H9 (cell line): ENCODE measurements around the gene LRRK2. TPM values are rescaled to one million over a fixed set of nuclear protein-coding genes. Genes with fewer than 3 reads are reported as not detected.

Source experiments
- DNase-seq: peaks from one replicate; pipeline ENCODE4 v3.0.0-alpha.2; 2017
- H2AFZ ChIP-seq: one replicate; pipeline ENCODE4 v1.6.1; 2013; ENCODE audit warnings: mild to moderate bottlenecking, low read length, control low read depth, moderate library complexity
- H2AK5ac ChIP-seq: 2 replicates; pipeline ENCODE4 v1.6.1; 2013; ENCODE audit warnings: low read length, control low read depth, mixed read lengths; ENCODE audit not compliant: insufficient read length
- H2BK120ac ChIP-seq: one replicate; pipeline ENCODE4 v1.6.1; 2013; ENCODE audit warnings: low read depth, mild to moderate bottlenecking, low read length, control low read depth, inconsistent platforms; ENCODE audit not compliant: poor library complexity, severe bottlenecking
- H2BK12ac ChIP-seq: 2 replicates; pipeline ENCODE4 v1.6.1; 2013; ENCODE audit warnings: low read length, control low read depth, mixed read lengths, low read depth; ENCODE audit not compliant: insufficient read length
- H2BK15ac ChIP-seq: 2 replicates; pipeline ENCODE4 v1.6.1; 2013; ENCODE audit warnings: low read depth, low read length, control low read depth
- H2BK20ac ChIP-seq: one replicate; pipeline ENCODE4 v1.6.1; 2013; ENCODE audit warnings: low read depth, mild to moderate bottlenecking, low read length, control low read depth, inconsistent platforms; ENCODE audit not compliant: poor library complexity, severe bottlenecking
- H2BK5ac ChIP-seq: 2 replicates; pipeline ENCODE4 v1.6.1; 2013; ENCODE audit warnings: low read length, control low read depth, mixed read lengths; ENCODE audit not compliant: insufficient read length
- H3K14ac ChIP-seq: 2 replicates; pipeline ENCODE4 v1.6.1; 2013; ENCODE audit warnings: low read length, control low read depth; ENCODE audit not compliant: insufficient read depth
- H3K18ac ChIP-seq: 2 replicates; pipeline ENCODE4 v1.6.1; 2013; ENCODE audit warnings: low read depth, mild to moderate bottlenecking, mixed read lengths, low read length, control low read depth; ENCODE audit not compliant: insufficient read length
- H3K23ac ChIP-seq: 2 replicates; pipeline ENCODE4 v1.6.1; 2013; ENCODE audit warnings: low read length, control low read depth, mixed read lengths, low read depth; ENCODE audit not compliant: insufficient read length
- H3K23me2 ChIP-seq: 2 replicates; pipeline ENCODE4 v1.6.1; 2013; ENCODE audit warnings: low read depth, mild to moderate bottlenecking, mixed read lengths, low read length, control low read depth; ENCODE audit not compliant: insufficient read length, poor library complexity, severe bottlenecking
- H3K27ac ChIP-seq: 2 replicates; pipeline ENCODE4 v1.5.1; 2013; ENCODE audit warnings: low read length, control low read depth, mixed read lengths, low read depth; ENCODE audit not compliant: insufficient read length
- H3K27me3 ChIP-seq: 2 replicates; pipeline ENCODE4 v1.6.1; 2013; ENCODE audit warnings: low read length, control low read depth, inconsistent platforms; ENCODE audit not compliant: insufficient read depth
- H3K4ac ChIP-seq: 2 replicates; pipeline ENCODE4 v1.6.1; 2013; ENCODE audit warnings: low read depth, mild to moderate bottlenecking, control low read depth, inconsistent platforms, low read length, moderate library complexity
- H3K4me1 ChIP-seq: 2 replicates; pipeline ENCODE4 v1.6.1; 2013; ENCODE audit warnings: low read length, control low read depth, inconsistent platforms; ENCODE audit not compliant: insufficient read depth
- H3K4me2 ChIP-seq: 2 replicates; pipeline ENCODE4 v1.6.1; 2013; ENCODE audit warnings: low read length, control low read depth, mixed read lengths; ENCODE audit not compliant: insufficient read length, insufficient read depth
- H3K56ac ChIP-seq: 2 replicates; pipeline ENCODE4 v1.6.1; 2013; ENCODE audit warnings: low read depth, mild to moderate bottlenecking, mixed read lengths, low read length, control low read depth; ENCODE audit not compliant: insufficient read length
- H3K79me1 ChIP-seq: 2 replicates; pipeline ENCODE4 v1.6.1; 2013; ENCODE audit warnings: low read depth, mild to moderate bottlenecking, moderate library complexity, low read length, control low read depth, inconsistent platforms; ENCODE audit not compliant: insufficient read depth, poor library complexity, severe bottlenecking
- H3K79me2 ChIP-seq: 2 replicates; pipeline ENCODE4 v1.6.1; 2013; ENCODE audit warnings: low read length, control low read depth, inconsistent platforms; ENCODE audit not compliant: insufficient read depth
- H3K9ac ChIP-seq: 2 replicates; pipeline ENCODE4 v1.6.1; 2013; ENCODE audit warnings: low read length, control low read depth, mixed read lengths; ENCODE audit not compliant: insufficient read length; ENCODE audit errors: extremely low read depth
- H3K9me3 ChIP-seq: one replicate; pipeline ENCODE4 v1.6.1; 2013; ENCODE audit warnings: low read depth, low read length, inconsistent platforms; ENCODE audit not compliant: control insufficient read depth
- H3T11ph ChIP-seq: one replicate; pipeline ENCODE4 v1.6.1; 2013; ENCODE audit warnings: mild to moderate bottlenecking, low read length, control low read depth, inconsistent platforms
- H4K20me1 ChIP-seq: one replicate; pipeline ENCODE4 v1.6.1; 2013; ENCODE audit not compliant: control insufficient read depth, insufficient read length, insufficient read depth
- H4K5ac ChIP-seq: 2 replicates; pipeline ENCODE4 v1.6.1; 2013; ENCODE audit warnings: low read depth, mild to moderate bottlenecking, mixed read lengths, low read length, control low read depth; ENCODE audit not compliant: insufficient read length
- H4K8ac ChIP-seq: replicated peaks from 2 replicates; pipeline ENCODE4 v1.6.1; 2013; ENCODE audit warnings: low read length, control low read depth, mixed read lengths, low read depth; ENCODE audit not compliant: insufficient read length
- H4K91ac ChIP-seq: 2 replicates; pipeline ENCODE4 v1.6.1; 2013; ENCODE audit warnings: low read depth, mild to moderate bottlenecking, moderate library complexity, mixed read lengths, low read length, control low read depth; ENCODE audit not compliant: insufficient read length
- H3K27ac Mint-ChIP-seq, 3 experiments: 2 replicates in 2 of 3; 3 replicates in 1 of 3; pipeline ENCODE4 v1.8.0; 2020 to 2021; ENCODE audit warnings: mixed read lengths in 3 of 3, mild to moderate bottlenecking in 1 of 3, moderate library complexity in 1 of 3
- H3K27me3 Mint-ChIP-seq: 2 replicates; pipeline ENCODE4 v1.8.0; 2021; ENCODE audit warnings: low read depth, mild to moderate bottlenecking, moderate library complexity, mixed read lengths
- H3K36me3 Mint-ChIP-seq, 3 experiments: 2 replicates in 2 of 3; 3 replicates in 1 of 3; pipeline ENCODE4 v1.8.0; 2020 to 2021; ENCODE audit warnings: low read depth in 3 of 3, mixed read lengths in 3 of 3; ENCODE audit not compliant: insufficient read depth in 1 of 3
- H3K4me1 Mint-ChIP-seq, 2 experiments: 2 replicates each; pipeline ENCODE4 v1.8.0; 2020; ENCODE audit warnings: mixed read lengths in 2 of 2
- H3K4me3 Mint-ChIP-seq, 2 experiments: 2 replicates in 1 of 2; 3 replicates in 1 of 2; pipeline ENCODE4 v1.8.0; 2020 to 2021; ENCODE audit warnings: mild to moderate bottlenecking in 2 of 2, mixed read lengths in 2 of 2, moderate library complexity in 1 of 2
- H3K9me3 Mint-ChIP-seq, 2 experiments: 2 replicates in 1 of 2; 3 replicates in 1 of 2; pipeline ENCODE4 v1.8.0; 2020; ENCODE audit warnings: mild to moderate bottlenecking in 2 of 2, mixed read lengths in 2 of 2, moderate library complexity in 1 of 2
- WGBS: extraction: QIAGEN DNeasy Blood & Tissue Kit; methylation state at CpG from one replicate; pipeline ENCODE4 v1.1.7; 2013; ENCODE audit warnings: missing lambda C conversion rate, low lambda C conversion rate, mixed read lengths; ENCODE audit not compliant: insufficient read length; ENCODE audit errors: extremely low coverage; 5-methylcytosine and 5-hydroxymethylcytosine counted together
- total RNA-seq: library from RNA; stranded (reverse); gene quantifications from 2 replicates; pipeline ENCODE4 v1.2.1, GENCODE V29; 2021
- TF ChIP-seq, protein P1 (sequence below): fragments of 200-600 bp; sonication (generic); conservative IDR thresholded peaks from 3 replicates; pipeline ENCODE4 v1.8.0; 2021; ENCODE audit warnings: antibody characterized with exemption, mild to moderate bottlenecking

The LRRK2 gene
- total RNA-seq, 1 experiment from 2014 or later: 0.17 TPM

DNA sequence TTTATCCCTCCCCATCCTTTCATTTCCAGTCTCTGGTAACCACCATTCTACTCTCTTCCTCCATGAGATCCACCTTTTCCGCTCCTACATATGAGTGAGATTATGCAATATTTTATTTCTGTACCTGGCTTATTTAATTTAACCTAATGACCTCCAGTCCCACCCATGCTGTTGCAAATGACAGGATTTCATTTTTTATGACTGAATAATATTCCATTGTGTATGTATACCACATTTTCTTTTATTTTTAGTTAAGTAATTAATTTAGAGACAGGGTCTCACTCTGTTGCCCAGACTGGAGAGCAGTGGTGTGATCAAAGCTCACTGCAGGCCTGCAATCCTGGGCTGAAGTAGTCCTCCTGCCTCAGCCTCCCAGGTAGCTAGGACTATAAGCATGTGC lies 2.6 kb downstream of the LRRK2 start:
- Histone ChIP-seq H3K4ac (no peak overlapping the region), H4K91ac (no peak overlapping the region), H3K9ac (no peak overlapping the region), H3K23ac (no peak overlapping the region), H3T11ph (no peak overlapping the region), H3K4me1 (no peaks in the 10 kb centered on the region), H3K27me3 (peaks cover 9% of the 10 kb centered on the region), H2AFZ (no peak overlapping the region), H2BK15ac (no peak overlapping the region), H3K56ac (no peak overlapping the region), H3K4me2 (no peak overlapping the region), H3K14ac (no peak overlapping the region), H2BK120ac (no peak overlapping the region), H4K8ac (no peak overlapping the region), H2BK20ac (no peak overlapping the region), H3K18ac (no peak overlapping the region), H4K5ac (no peak overlapping the region), H3K79me1 (no peaks in the 10 kb centered on the region), H3K79me2 (no peaks in the 10 kb centered on the region), H2BK12ac (no peak overlapping the region), H4K20me1 (no peaks in the 10 kb centered on the region), H3K9me3 (no peaks in the 10 kb centered on the region), H3K27ac (no peak overlapping the region), H2BK5ac (no peak overlapping the region), H3K23me2 (no peaks in the 10 kb centered on the region), H2AK5ac (no peak overlapping the region)
- no peak for DNase-seq
- Mint-ChIP-seq H3K4me3 (no peak overlapping the region), H3K9me3 (no peaks in the 10 kb centered on the region; a peak in 2 of 5 replicates), H3K27me3 (peaks cover 40% of the 10 kb centered on the region), H3K27ac (no peak overlapping the region), H3K4me1 (peaks cover 10 to 11% of the 10 kb centered on the region in 2 experiments), H3K36me3 (no peaks in the 10 kb centered on the region; a peak in 1 of 7 replicates)
- TF ChIP-seq, protein P1, sequence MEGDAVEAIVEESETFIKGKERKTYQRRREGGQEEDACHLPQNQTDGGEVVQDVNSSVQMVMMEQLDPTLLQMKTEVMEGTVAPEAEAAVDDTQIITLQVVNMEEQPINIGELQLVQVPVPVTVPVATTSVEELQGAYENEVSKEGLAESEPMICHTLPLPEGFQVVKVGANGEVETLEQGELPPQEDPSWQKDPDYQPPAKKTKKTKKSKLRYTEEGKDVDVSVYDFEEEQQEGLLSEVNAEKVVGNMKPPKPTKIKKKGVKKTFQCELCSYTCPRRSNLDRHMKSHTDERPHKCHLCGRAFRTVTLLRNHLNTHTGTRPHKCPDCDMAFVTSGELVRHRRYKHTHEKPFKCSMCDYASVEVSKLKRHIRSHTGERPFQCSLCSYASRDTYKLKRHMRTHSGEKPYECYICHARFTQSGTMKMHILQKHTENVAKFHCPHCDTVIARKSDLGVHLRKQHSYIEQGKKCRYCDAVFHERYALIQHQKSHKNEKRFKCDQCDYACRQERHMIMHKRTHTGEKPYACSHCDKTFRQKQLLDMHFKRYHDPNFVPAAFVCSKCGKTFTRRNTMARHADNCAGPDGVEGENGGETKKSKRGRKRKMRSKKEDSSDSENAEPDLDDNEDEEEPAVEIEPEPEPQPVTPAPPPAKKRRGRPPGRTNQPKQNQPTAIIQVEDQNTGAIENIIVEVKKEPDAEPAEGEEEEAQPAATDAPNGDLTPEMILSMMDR: no peak
- WGBS: no CpG with 5 or more reads among the region's 1 CpG
